HG03039 (cell line): ENCODE results near the gene WDR44.

ENCODE experiments used
- ATAC-seq: cut with Tn5 transposase; IDR thresholded peaks from one replicate; pipeline ENCODE4 v1.9.1; 2021; ENCODE audit warnings: mild to moderate bottlenecking, moderate library complexity; ENCODE audit not compliant: unreplicated experiment

Gene WDR44

GRCh38 chrX:118355225-118355920 is 9.5 kb downstream of the WDR44 start:
- ATAC-seq = no peak

- no peak for ATAC-seq
Observed at GRCh38 chrX:118356154-118356701, 10.3 kb downstream of the WDR44 start.

GRCh38 chrX:118360429-118361125 is 14.7 kb downstream of the WDR44 start:
- no peak for ATAC-seq

- ATAC-seq = no peak
Observed at GRCh38 chrX:118364261-118364660, 18.4 kb downstream of the WDR44 start.

DNA sequence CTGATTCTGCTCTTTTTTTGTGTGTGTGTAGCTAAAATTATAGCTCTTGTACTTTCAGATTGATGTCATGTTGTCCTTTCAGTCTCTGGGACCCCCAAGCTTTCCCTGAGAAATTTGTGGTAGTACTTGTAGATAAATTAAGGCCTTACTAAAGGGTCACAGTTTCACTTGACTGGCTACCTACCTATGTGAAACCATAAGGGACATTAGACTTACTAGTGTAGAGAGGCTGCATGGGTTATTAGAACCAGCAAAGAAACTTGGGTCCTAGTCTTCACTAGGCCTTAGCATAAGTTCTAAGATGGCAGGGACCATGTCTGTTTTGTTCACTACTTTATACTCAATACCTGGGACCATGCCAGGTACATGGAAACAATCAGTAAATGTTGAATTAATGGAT is 21.4 kb downstream of the WDR44 start:
- no peak for ATAC-seq

DNA sequence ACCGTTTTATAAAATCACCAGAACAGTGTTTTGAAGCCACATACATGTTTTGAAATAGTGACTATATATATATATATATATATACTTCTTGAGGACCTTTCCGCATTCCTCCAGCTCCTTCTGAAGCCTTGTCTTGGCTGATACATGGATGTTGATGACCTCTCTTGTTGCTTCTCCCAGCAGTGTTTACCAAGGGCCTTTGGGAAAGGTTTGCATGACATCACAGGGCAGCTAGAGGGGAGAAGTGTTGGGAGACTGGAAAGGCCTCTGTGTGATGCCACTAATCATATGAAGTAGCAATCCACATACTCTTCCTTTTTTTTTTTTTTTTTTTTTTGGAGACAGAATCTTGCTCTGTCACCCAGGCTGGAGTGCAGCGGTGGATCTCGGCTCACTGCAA is 22.5 kb downstream of the WDR44 start:
- no peak for ATAC-seq

DNA sequence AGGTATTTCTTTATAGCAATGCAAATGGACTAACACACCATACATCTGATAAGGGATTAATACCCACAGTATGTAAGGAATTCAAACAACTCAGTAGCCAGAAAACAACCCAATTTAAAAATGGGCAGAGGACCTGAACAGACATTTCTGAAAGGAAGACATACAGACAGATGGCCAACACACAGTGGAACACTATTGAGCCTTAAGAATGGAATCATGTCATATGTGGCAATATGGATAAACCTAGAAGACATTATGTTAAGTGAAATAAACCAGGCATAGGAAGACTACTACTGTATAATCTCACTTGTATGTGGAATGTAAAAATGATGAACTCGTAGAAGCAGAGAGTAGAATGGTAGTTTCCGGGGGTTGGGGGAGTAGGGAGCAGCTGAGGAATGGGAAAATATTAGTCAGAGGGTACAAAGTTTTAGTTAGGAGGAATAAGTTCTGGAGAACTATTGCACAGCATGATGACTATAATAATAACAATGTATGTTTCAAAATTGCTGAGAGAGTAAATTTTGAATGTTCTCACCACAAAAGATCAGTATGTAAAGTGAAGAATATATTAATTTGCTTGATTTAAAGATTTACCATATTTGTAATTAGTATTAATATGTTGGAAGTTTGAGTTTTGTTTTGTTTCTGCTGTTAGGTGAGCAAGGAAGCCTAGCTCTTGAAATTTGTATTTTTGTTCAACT is 25.2 kb downstream of the WDR44 start:
- ATAC-seq = no peak

DNA sequence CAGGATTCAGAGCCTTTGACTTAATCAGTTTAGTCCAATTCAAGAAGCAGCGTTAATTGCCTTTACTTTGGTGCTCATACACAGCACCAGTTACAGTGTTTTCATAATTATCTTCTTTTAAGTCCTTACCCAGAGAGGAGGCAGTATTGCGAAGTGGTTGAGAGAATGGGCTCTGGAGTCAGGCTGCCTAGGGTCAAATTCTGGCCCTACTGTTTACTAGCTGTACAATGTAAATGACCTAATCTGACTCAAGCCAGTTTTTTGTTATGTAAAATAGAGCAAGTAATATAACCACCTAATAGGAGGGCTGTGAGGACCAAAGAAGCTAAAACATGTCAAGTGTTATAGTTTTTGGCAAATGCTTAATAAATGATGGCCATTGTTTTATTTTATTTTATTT is 27.6 kb downstream of the WDR44 start:
- ATAC-seq = no peak

DNA sequence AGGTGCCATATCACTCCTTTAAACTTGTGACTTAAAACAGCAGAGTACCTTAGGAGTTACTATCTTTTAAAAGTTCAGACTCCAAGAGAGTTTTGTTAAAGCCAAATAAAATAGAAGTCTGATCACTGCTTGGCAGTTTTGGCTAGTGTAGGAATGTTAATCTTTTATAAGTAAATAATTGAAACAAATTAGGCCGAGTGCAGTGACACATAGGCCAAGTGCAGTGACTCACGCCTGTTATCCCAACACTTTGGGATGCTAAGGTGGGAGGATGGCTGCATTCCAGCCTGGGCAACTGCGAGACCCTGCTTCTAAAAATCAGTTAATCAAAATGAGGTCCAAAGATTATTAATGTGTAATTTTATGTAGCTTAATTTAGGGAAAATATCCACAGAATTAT is 37.2 kb downstream of the WDR44 start:
- ATAC-seq = no peak

- ATAC-seq = no peak
Observed at GRCh38 chrX:118392716-118393115, 46.8 kb downstream of the WDR44 start.

DNA sequence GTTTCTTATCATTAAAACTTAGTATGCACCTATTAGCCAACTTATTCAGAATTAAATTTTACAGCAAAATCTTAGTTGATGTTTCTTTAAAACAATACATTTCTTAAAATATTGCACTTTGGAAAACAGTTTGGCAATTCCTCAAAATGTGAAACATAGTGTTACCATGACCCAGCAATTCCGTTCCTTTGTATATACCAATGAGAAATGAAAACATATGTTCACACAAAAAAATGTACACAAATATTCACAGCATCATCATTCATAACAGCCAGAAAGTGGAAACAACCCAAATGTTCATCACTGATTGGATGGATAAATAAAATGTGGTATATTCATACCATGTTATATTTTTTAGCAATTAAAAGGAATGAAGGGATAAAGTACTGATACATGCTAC is 50.2 kb downstream of the WDR44 start:
- no peak for ATAC-seq

DNA sequence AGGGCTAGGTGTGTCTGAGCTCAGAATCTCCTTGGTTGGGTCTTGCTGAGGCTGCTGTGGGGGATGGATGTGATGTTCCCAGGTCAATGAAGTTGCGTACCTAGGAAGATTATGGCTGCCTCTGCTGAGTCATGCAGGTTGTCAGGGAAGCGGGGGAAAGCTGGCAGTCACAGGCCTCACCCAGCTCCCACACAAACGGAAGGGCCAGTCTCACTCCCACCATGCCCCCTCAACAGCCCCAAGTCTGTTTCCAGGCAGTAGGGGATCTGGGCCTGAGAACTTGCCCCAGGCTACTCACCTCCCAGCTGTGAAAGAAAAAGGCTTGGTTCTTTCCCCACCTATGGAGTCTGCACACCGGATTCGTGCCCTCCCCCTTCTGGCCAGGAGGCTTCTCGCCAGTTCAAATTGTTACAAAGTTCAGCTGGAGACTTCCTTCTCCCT is 72.9 kb downstream of the WDR44 start:
- no peak for ATAC-seq

- no peak for ATAC-seq
Observed at GRCh38 chrX:118420462-118420861, 74.6 kb downstream of the WDR44 start.

GRCh38 chrX:118423558-118423957 is 77.7 kb downstream of the WDR44 start:
- ATAC-seq = peak; percentile 85

DNA sequence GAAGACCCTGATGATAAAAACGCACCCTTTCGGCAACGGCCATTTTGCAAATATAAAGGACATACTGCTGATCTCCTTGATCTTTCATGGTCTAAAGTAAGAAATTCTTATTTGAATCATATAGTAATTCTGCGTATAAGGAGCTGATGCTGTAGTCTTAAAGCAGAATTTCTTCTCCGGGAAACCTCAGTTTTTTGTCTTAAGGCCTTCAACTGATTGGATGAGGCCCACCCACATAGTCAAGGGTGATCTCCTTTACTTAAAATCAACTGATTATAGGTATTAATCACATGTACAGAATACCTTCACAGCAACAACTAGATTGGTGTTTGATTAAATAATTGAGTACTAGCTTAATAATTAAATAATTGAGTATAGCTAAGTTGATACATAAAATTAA is 86.9 kb downstream of the WDR44 start:
- ATAC-seq = no peak

GRCh38 chrX:118437283-118437682 is 91.4 kb downstream of the WDR44 start:
- ATAC-seq = no peak

DNA sequence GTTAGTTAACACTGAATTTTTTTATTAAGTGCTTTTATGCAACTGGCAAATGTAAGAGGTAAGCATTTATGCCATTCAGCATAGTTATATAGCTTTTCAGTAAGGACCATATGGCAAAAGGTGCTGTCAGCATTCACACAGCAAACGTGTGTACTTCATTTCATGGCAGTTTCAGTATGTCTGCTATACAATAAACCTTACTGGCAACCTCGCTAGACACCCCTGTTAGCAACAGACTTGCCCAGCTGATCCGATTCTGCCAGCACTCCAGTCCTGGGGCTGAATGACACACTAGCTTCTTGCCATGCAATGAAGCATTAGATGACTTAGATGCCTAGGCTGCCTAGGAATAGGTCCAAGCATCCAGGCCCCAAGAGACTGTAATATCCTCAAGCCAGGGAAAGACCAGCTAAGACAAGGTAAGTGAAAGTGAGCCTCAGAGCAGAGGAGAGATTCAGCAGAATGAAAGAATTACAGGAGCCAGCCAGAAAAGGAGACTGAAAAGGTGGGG is 102.4 kb downstream of the WDR44 start:
- ATAC-seq = no peak

DNA sequence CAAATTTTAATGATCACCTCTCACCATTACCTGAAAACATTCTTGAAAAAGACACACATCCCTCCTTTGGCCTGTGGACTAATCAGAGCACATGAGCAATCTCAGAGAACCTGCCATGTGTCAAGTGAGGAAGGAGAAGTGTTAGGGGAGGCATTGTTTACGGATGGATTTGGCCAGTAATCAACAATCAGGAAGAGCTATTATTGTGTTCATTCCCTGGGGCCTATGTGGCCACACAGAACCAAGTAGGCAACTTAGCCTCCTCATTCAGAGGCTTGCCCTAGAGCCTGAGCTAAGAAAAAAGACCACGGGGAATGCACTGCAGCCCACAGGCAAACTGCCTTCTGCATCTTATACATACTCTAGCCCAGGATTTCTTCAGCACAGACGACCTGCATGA is 109.1 kb downstream of the WDR44 start:
- no peak for ATAC-seq

GRCh38 chrX:118459494-118459893 is 113.6 kb downstream of the WDR44 start:
- no peak for ATAC-seq

- ATAC-seq = no peak
Observed at GRCh38 chrX:118464501-118464900, 118.6 kb downstream of the WDR44 start.

GRCh38 chrX:118468122-118468521 is 122.2 kb downstream of the WDR44 start:
- ATAC-seq = no peak
